Thymus (tissue), 11 donors: ENCODE measurements around the gene TMEM240. TPM values are rescaled to one million over a fixed set of nuclear protein-coding genes. Genes with fewer than 3 reads are reported as not detected.
"Not testable (repeated sequence)": the region's sequence is repeated elsewhere in the genome, so short reads cannot be mapped to it uniquely, and the experiment has no call there.

Experiments
- DNase-seq, 9 donors: peaks; one replicate each; pipeline ENCODE4 v3.0.0-alpha.2; 2013; ENCODE audit warnings: low spot score in 9 of 9, low read depth in 6 of 9, missing footprints in 1 of 9
- H3K27ac ChIP-seq, 2 donors: one replicate each; pipeline ENCODE4 v1.5.1; 2013; ENCODE audit warnings: control low read depth in 1 of 2, low read depth in 1 of 2, low read length in 1 of 2, mild to moderate bottlenecking in 1 of 2, moderate library complexity in 1 of 2
- H3K27me3 ChIP-seq, 2 donors: one replicate each; pipeline ENCODE4 v1.5.1; 2013; ENCODE audit warnings: low read length in 1 of 2; ENCODE audit not compliant: control insufficient read depth in 2 of 2, insufficient read depth in 1 of 2
- H3K36me3 ChIP-seq, 2 donors: one replicate each; pipeline ENCODE4 v1.5.1; 2013; ENCODE audit warnings: low read length in 1 of 2, mild to moderate bottlenecking in 1 of 2, moderate library complexity in 1 of 2; ENCODE audit not compliant: control insufficient read depth in 2 of 2, insufficient read depth in 2 of 2
- H3K4me1 ChIP-seq, 2 donors: one replicate each; pipeline ENCODE4 v1.5.1; 2013; ENCODE audit warnings: low read length in 2 of 2; ENCODE audit not compliant: control insufficient read depth in 2 of 2, insufficient read depth in 2 of 2
- H3K4me3 ChIP-seq, 2 donors: one replicate each; pipeline ENCODE4 v1.5.1; 2013; ENCODE audit warnings: low read length in 2 of 2, control low read depth in 1 of 2, mild to moderate bottlenecking in 1 of 2
- H3K9me3 ChIP-seq, 2 donors: one replicate each; pipeline ENCODE4 v1.5.1; 2013; ENCODE audit warnings: low read length in 1 of 2, mild to moderate bottlenecking in 1 of 2; ENCODE audit not compliant: control insufficient read depth in 2 of 2, insufficient read depth in 1 of 2
- WGBS: extraction: QIAGEN DNeasy Blood & Tissue Kit; methylation state at CpG from one replicate; pipeline ENCODE4 v1.1.7; 2013; 5-methylcytosine and 5-hydroxymethylcytosine counted together
- polyA plus RNA-seq: library from polyadenylated mRNA; stranded (reverse); fragments of 200-250 nt; gene quantifications from one replicate; pipeline ENCODE4 v1.2.3, GENCODE V29; 2013
- total RNA-seq: library from RNA; stranded (reverse); fragments of 120-200 nt; gene quantifications from one replicate; pipeline ENCODE4 v1.2.4, GENCODE V29; 2013
- donor health status: healthy.

The TMEM240 gene
- total and polyA plus RNA-seq, 2 donors: 0.42 to 2.8 TPM

- not testable (repeated sequence) for H3K4me1 ChIP-seq, H3K27ac ChIP-seq, H3K4me3 ChIP-seq, H3K9me3 ChIP-seq, H3K27me3 ChIP-seq, DNase-seq
- 97% methylated on average over 18 of the region's 18 CpGs for WGBS
- H3K36me3 ChIP-seq: peaks cover 16 to 40% of the 10 kb centered on the region in 2 donors
Measured at GRCh38 chr1:1495461-1495975, 44.9 kb downstream of the TMEM240 start.

- over 99% methylated on average over 22 of the region's 22 CpGs for WGBS
- H3K36me3 ChIP-seq: peaks cover 19 to 51% of the 10 kb centered on the region in 2 donors
- H3K4me1 ChIP-seq, H3K27ac ChIP-seq, DNase-seq, H3K9me3 ChIP-seq, H3K27me3 ChIP-seq, H3K4me3 ChIP-seq: not testable (repeated sequence)
Measured at GRCh38 chr1:1494311-1494710, 46.1 kb downstream of the TMEM240 start.

- Histone ChIP-seq H3K36me3 (peaks cover 24 to 69% of the 10 kb centered on the region in 2 donors), H3K27me3 (no peaks in the 10 kb centered on the region), H3K9me3 (peaks cover 1 to 9% of the 10 kb centered on the region in 2 donors), H3K27ac (no peak overlapping the region), H3K4me1 (no peaks in the 10 kb centered on the region), H3K4me3 (no peak overlapping the region)
- 98% methylated on average over 10 of the region's 10 CpGs for WGBS
- DNase-seq: no peak
Measured at GRCh38 chr1:1491601-1492000, 48.8 kb downstream of the TMEM240 start.

GRCh38 chr1:1490633-1491230, 49.7 kb downstream of the TMEM240 start:
- no peak for DNase-seq

GRCh38 chr1:1489861-1490260, 50.6 kb downstream of the TMEM240 start:
- no peaks in the 10 kb centered on the region for H3K4me1 ChIP-seq
- WGBS: 98% methylated on average over 19 of the region's 19 CpGs
- H3K9me3 ChIP-seq: peaks cover 1 to 9% of the 10 kb centered on the region in 2 donors
- H3K36me3 ChIP-seq: peaks cover 25 to 61% of the 10 kb centered on the region in 2 donors
- no peaks in the 10 kb centered on the region for H3K27me3 ChIP-seq
- DNase-seq: no peak
- H3K27ac ChIP-seq: no peak overlapping the region
- no peak overlapping the region for H3K4me3 ChIP-seq

More at GRCh38 chr1:1490633-1491230, 49.7 kb downstream of the TMEM240 start:
- Histone ChIP-seq H3K27me3 (no peaks in the 10 kb centered on the region), H3K27ac (no peak overlapping the region), H3K9me3 (peaks cover 1 to 9% of the 10 kb centered on the region in 2 donors), H3K4me3 (no peak overlapping the region), H3K36me3 (peaks cover 24 to 67% of the 10 kb centered on the region in 2 donors), H3K4me1 (no peaks in the 10 kb centered on the region)
- 97% methylated on average over 19 of the region's 25 CpGs for WGBS

- Histone ChIP-seq H3K27me3 (no peaks in the 10 kb centered on the region), H3K27ac (no peak overlapping the region), H3K4me1 (no peaks in the 10 kb centered on the region), H3K36me3 (peaks cover 25 to 61% of the 10 kb centered on the region in 2 donors), H3K4me3 (no peak overlapping the region), H3K9me3 (peaks cover 1 to 9% of the 10 kb centered on the region in 2 donors)
- 99% methylated on average over 16 of the region's 16 CpGs for WGBS
- no peak for DNase-seq
Measured at GRCh38 chr1:1489231-1489630, 51.2 kb downstream of the TMEM240 start.

- H3K27ac ChIP-seq: no peak overlapping the region
- H3K4me1 ChIP-seq: no peaks in the 10 kb centered on the region
- no peaks in the 10 kb centered on the region for H3K27me3 ChIP-seq
- no peak for DNase-seq
- H3K4me3 ChIP-seq: no peak overlapping the region
- WGBS: 97% methylated on average over 18 of the region's 18 CpGs
- H3K36me3 ChIP-seq: peaks cover 27 to 70% of the 10 kb centered on the region in 2 donors
- H3K9me3 ChIP-seq: peaks cover 1 to 6% of the 10 kb centered on the region in 2 donors
Measured at GRCh38 chr1:1487701-1488100, 52.7 kb downstream of the TMEM240 start.

GRCh38 chr1:1485755-1486317, 54.6 kb downstream of the TMEM240 start:
- peaks cover 26 to 59% of the 10 kb centered on the region in 2 donors for H3K36me3 ChIP-seq
- 95% methylated on average over 31 of the region's 31 CpGs for WGBS

GRCh38 chr1:1484976-1485750, 55.3 kb downstream of the TMEM240 start:
- H3K36me3 ChIP-seq: peaks cover 23 to 57% of the 10 kb centered on the region in 2 donors
- not testable (repeated sequence) for H3K4me1 ChIP-seq, H3K9me3 ChIP-seq, DNase-seq, H3K27ac ChIP-seq, H3K27me3 ChIP-seq, H3K4me3 ChIP-seq
- 96% methylated on average over 38 of the region's 46 CpGs for WGBS

More at GRCh38 chr1:1485755-1486317, 54.6 kb downstream of the TMEM240 start:
- not testable (repeated sequence) for H3K27ac ChIP-seq, H3K4me1 ChIP-seq, DNase-seq, H3K9me3 ChIP-seq, H3K27me3 ChIP-seq, H3K4me3 ChIP-seq
